GM21423 (cell line): Measurements from ENCODE around the gene CD6.

Source experiments
- ATAC-seq: cut with Tn5 transposase; IDR thresholded peaks from one replicate; pipeline ENCODE4 v1.9.1; 2021; ENCODE audit warnings: mild to moderate bottlenecking, moderate library complexity; ENCODE audit not compliant: unreplicated experiment

Gene CD6

GRCh38 chr11:60982184-60982583, 10.7 kb downstream of the CD6 start:
- no peak for ATAC-seq

DNA sequence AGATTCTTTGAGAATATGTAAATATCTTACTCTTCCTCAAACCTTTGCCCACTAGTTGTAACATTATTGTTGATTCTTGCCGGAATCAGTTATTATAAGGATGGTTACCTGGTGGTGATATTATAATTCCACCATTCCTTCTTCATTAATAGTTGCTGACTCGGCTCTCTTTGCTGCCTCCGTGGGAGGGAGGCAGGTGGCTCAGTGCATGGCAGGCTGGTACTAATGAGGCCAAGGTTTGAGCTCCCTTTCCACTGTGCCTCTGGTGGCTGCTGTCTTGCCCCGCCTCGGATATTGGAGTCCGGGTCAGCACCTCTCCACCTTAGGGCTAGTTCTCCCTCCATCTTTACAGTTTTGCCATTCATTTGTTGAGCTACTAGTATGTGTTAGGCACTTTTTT, 12.7 kb downstream of the CD6 start:
- ATAC-seq, result no peak

GRCh38 chr11:60984636-60985035, 13.2 kb downstream of the CD6 start:
- no peak for ATAC-seq

- ATAC-seq, result no peak
Observed at GRCh38 chr11:60985501-60985900, 14.0 kb downstream of the CD6 start.

DNA sequence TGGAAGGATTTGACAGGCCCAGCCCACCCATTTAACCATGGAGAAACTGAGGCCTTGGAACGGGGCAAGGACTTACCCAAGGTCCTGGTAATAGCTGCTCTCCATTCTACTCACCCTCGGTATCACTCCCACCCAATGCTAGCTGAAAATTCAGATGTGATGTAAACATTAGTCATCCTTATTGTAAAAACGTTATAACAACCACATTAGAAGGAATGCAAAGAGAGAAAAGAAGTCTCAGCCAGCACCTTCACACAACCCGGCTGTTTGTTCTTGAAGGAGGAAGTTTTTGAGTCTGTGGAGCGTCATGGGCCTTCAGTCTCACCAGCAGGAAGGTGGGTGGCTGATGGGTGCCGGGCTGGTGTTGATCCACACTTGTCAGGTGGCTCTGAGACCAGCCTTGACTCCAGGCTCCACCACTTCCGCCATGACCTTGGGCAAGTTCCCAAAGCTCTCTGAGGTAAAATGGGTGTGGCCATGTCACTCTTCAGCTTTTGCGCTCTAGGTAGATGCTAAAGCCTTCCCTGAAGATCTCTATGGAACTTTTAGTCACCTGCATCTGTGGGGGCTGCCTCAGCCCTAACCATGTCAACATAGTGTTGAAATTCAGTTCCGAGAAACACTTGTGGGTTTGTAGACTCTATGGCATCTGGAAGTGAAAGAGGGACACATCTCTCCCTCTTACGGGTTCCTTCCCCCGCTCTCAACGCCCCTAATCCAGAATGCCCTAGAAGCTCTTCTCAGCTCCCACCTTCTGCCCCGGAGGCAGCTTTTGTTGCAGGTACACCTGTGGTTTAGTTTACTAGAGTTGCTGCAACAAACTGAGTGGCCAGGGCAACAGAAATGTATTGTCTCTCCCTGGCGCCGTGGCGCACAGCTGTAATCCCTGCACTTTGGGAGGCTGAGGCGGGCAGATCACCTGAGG, 14.8 kb downstream of the CD6 start:
- no peak for ATAC-seq

DNA sequence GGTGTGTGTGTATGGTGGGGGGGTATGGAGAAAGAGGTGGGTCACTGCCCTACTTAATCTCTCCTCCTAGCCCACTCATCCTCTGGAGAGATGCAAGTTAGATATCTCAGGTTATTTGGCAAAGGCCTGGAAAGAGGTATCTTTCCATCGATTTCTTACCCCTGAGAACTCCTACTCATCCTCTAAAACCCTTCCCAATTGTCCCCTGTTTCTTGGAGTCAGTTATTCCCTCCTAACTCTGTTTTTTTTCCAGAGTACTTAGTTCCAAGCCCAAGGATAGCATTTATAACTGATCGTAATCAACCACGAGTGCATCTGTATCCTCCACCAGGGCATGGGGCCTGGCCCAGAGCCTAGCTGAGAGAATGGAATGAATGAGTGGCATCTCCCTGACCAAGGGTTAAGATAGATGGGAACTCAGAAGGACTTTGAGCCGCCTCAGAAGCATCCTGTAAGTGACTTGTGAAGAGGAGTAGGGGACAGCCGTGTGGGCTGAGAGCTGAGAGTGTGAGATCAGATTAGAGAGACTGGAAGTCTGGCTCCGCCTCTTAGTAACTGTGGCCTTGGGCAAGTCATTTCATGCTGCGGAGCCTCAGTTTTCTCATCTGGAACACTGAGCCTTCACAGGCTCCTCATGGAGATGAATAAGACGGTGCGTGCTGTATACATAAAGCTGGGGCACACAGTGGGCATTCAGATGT, 16.2 kb downstream of the CD6 start:
- ATAC-seq, result no peak

DNA sequence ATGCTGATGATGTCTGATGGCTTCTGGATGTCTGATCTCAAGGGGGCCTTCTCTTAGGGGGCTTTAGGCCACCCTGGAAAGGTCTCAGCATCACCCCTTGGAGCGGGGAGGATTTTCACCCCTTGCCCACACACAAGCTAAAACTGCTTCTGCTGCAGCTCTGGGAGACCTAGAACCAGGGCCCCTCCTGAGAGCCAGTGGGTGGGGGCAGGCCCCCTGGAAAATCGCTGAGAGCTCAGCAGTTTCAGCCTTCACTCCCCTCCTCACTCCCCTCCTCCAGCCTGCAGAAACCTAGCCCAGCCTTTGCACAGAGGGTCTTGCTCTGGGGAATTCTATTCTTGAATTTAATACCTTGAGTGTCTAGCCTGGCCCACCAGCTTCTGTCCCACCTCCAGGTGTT, 17.2 kb downstream of the CD6 start:
- ATAC-seq, result no peak

- no peak for ATAC-seq
Observed at GRCh38 chr11:60989093-60989650, 17.7 kb downstream of the CD6 start.

- no peak for ATAC-seq
Observed at GRCh38 chr11:60991457-60991856, 20.0 kb downstream of the CD6 start.

GRCh38 chr11:60992842-60993409, 21.4 kb downstream of the CD6 start:
- no peak for ATAC-seq

DNA sequence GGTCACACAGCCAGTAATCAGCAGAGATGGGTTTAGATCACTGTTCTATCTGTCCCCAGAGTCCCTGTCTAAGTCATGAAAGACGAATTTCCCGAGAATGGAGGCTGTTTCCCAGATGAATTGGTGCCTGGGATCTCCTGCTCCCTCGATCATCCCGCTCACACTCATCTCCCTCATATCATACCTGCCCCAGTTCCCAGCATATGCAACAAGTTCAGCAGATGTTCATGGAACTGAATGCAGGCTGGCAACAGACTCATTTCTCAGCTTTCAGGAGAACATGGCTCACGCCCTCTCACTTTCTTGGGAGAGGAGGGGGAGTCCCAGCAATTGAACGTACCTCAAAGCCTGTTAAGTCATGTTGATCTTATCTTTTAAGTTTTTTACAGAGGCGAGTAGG, 22.1 kb downstream of the CD6 start:
- ATAC-seq, result no peak

DNA sequence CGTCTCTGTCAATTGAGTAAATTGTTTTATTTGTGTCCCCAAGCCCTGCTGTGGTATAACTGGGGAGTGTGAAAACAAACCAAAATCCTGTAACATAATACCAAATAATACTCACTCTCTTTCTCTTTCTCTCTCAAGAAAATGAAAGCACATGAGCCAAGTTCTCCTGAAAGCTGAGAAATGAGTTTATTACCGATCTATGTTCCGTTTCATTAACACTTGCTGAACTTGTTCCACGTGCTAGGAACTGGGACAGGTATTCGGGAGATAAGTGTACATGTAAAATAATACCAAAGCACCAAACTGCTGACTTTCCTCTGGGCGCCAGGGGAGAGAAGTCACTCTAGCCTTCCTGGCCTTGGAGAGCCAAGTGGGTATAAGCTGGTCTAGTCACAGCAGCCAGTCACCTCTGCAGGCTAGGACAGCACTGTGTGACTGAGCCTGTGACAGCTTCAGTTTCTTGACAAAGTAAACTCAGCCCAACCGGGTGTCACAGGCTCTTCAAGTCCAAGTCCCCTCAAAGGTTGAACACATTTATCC, 23.1 kb downstream of the CD6 start:
- no peak for ATAC-seq

DNA sequence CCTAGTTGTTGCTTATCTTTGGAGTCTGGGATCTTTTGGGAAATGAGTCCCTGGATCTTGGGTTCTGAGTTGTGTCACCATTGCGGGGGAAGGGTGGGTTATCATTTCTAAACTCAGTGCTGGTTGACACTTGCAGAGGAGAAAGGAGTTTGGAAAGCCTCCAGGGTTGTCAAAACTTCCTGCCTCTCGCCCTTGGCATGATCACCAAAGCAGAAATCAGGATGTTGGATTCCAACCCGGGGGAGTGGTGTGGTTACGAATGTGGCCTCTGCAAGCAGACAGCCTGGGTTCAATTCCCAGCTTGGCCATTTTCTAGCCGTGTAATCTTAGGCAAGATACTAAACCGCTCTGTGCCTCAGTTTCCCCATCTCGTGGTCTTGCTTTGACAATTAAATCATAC, 24.3 kb downstream of the CD6 start:
- ATAC-seq, result no peak

DNA sequence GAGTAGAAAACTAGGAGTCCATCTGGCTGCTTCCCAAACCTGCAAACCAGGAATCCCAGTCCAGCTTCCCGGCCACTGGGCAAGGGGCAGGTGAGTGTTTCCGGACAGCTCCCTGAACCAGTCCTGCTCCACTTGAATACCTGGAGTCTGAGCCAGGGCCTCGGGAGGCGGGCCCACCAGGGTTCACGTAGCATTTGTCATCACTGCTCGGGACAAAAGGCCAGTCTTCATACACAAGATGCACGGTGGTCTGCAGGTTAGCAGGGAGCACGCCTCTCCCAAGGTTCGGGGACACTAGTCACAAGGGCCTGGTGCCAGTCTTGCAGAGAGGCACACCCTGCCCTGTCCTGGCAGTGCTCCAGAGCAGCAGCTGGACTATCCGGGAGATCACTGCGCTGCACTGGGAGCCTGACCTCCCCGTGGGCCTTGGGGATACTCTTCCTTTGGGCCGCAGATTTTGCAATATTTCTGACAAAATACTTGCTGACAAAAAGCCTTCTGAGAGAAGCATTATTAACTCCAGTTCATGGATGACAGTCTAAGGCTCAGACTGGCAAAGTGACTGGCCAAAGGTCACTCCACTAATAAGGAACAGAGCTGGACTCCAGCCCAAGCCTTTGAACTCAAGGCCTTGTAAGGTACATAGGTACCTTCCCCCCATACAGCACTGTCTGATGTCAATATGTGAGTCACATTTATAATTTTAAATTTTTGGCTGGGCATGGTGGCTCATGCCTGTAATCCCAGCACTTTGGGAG, 25.1 kb downstream of the CD6 start:
- no peak for ATAC-seq

DNA sequence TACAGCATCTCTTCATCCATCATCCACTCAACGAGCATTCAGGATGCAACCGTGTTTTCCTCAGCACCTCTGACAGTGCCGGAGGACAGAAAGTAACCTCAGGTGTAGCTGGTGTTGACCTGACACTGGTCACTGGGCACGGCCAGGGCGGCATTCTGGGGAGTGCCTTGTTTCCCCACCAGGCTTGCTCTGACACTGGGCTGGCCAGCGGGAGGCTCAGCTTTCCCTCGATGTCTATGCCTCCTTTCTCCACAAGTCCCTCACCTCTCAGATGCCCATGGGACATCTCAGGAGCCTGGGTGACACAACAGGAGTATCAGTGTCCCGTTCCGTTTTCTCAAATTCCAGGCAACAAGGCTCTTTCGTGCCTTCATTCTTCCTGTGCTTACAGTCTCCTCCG, 28.9 kb downstream of the CD6 start:
- no peak for ATAC-seq

DNA sequence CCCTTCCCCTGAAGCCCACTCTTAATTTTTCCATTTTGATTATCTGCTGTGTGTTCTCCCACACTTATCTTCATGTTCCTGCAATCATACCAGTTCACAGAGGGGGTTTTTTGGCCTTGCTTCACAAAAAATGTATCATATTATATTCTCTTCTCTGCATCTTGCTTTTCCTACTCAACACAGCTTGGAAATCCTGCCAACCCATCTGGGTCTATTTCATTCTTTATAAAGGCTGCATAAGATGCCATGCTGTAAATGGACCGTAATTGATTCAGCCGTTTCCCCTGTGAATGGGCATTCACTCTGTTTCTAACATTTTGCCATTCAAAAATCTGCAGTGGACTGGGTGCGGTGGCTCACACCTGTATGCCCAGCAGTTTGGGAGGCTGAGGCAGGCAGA, 30.5 kb downstream of the CD6 start:
- ATAC-seq, result no peak

DNA sequence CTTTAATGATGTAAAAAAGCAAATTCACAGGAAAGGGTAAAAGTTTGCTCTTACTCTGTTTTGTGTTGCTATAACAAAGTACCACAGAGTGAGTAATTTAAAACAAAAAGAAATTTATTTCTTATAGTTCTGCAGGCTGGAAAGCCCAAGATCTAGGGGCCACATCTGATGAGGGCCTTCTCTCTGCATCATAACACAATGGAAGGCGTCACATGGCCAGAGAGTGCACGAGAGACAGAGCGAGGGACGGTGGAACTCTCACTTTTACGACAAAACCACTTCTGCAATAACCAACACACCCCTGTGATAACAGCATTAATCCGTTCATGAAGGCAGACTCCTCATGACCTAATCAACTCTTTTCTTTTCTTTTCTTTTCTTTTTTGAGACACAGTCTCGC, 31.1 kb downstream of the CD6 start:
- no peak for ATAC-seq

DNA sequence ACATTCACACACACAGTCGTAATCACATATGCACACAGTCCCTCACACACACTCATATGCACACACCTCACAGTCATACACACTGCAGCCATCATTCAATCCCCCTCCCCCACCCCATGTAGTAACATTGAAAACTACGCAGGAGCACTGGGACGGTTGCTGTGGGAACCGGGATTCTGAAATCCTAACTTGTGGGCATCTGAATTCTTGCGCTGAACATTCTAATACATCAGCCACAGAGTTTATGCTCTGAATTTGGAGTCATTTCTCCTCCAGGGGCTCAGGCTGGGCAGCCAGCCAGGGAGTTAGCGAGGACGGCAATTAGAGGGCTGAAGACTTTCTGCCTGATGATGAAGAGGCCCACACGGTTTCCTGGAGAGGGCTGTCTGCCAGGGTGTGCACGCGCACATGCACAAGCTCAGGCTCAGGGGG, 32.7 kb downstream of the CD6 start:
- no peak for ATAC-seq

DNA sequence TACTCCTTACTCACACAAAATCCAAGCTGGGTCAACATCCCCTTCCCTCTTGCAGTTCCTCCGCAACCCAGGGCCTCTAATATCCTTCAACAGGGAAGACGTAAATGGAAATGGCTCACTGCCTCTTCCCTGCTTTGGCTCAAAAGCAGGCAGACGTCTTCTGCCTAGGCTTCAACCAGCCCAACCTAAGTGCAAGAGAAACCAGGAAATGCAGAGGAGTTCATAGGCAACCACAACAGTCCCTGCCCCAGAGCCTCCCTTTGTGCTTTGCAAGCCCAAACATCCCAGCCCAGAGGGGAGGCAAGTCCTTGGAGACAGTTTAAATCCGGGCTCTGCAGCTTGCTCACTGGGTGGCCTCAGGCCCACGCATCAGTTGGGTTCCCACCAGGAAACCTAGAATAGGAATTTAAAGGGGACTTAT, 33.3 kb downstream of the CD6 start:
- ATAC-seq, result no peak

GRCh38 chr11:61007383-61007955, 36.0 kb downstream of the CD6 start:
- no peak for ATAC-seq
